ENCODE data around the gene SLC52A3. TPM values are rescaled to one million over a fixed set of nuclear protein-coding genes. Genes with fewer than 3 reads are reported as not detected.
A peak's percentile ranks its signal among the peaks of the same experiment; 100 is the strongest.

Gene SLC52A3
- total and polyA plus RNA-seq, 9 of the 15 experiments (the other 6 are each of a cell fraction or from before 2014, with no cell fraction given): 0.06 to 0.60 (median 0.11) TPM

DNA sequence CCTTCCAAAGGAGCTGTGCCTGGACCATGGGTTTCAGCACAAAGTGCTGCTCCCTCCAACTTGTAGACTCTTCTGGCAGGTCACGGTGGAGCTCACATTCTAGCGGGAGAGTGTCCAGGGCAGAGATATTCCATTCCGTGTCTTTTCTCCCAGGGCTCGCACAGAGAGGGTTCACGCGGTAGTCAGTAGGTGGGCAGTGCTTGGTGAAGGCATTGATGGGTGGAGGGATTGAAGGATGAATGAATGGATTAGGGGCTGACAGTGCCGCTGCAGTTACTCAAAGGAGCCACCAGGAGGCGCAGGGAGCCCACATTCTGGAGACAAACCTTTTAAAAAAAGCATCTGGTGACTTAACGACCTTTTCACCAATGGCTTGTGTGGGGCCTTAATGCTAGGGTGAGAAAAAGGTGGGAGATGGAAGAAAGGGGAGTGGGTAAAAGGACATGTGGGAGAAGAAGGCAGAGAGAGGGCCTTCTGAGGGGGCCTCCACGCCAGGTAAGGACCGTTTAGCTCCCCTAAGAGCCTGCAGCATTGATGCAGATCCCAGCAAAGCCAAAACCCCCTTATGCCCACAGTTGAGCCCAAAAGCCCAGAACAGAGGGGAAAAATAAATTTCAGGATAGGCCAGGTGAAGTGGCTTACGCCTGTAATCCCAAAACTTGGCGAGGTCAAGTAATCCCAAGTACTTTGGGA lies 47.8 kb upstream of the SLC52A3 start (continued):
- TF ChIP-seq SMAD4 (CRISPR knock-in tag; conservative IDR thresholded peaks at IDR 0.05) (no peak), ZNF436 (CRISPR knock-in tag; IDR thresholded peaks at IDR 0.05) (no peak), FOXM1 (IDR thresholded peaks at IDR 0.05; ENCODE audit: low read depth) (0 out of 2 replicates have a peak, but pooled peaks have one; percentile 48), FOXM1 (CRISPR knock-in tag; IDR thresholded peaks at IDR 0.05; ENCODE audit: low read depth) (no peak)
- TF ChIP-seq, protein P1, sequence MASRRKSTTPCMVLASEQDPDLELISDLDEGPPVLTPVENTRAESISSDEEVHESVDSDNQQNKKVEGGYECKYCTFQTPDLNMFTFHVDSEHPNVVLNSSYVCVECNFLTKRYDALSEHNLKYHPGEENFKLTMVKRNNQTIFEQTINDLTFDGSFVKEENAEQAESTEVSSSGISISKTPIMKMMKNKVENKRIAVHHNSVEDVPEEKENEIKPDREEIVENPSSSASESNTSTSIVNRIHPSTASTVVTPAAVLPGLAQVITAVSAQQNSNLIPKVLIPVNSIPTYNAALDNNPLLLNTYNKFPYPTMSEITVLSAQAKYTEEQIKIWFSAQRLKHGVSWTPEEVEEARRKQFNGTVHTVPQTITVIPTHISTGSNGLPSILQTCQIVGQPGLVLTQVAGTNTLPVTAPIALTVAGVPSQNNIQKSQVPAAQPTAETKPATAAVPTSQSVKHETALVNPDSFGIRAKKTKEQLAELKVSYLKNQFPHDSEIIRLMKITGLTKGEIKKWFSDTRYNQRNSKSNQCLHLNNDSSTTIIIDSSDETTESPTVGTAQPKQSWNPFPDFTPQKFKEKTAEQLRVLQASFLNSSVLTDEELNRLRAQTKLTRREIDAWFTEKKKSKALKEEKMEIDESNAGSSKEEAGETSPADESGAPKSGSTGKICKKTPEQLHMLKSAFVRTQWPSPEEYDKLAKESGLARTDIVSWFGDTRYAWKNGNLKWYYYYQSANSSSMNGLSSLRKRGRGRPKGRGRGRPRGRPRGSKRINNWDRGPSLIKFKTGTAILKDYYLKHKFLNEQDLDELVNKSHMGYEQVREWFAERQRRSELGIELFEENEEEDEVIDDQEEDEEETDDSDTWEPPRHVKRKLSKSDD (conservative IDR thresholded peaks at IDR 0.05; ENCODE audit: low read length): no peak
- TF ChIP-seq, protein P2, sequence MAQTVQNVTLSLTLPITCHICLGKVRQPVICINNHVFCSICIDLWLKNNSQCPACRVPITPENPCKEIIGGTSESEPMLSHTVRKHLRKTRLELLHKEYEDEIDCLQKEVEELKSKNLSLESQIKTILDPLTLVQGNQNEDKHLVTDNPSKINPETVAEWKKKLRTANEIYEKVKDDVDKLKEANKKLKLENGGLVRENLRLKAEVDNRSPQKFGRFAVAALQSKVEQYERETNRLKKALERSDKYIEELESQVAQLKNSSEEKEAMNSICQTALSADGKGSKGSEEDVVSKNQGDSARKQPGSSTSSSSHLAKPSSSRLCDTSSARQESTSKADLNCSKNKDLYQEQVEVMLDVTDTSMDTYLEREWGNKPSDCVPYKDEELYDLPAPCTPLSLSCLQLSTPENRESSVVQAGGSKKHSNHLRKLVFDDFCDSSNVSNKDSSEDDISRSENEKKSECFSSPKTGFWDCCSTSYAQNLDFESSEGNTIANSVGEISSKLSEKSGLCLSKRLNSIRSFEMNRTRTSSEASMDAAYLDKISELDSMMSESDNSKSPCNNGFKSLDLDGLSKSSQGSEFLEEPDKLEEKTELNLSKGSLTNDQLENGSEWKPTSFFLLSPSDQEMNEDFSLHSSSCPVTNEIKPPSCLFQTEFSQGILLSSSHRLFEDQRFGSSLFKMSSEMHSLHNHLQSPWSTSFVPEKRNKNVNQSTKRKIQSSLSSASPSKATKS (CRISPR knock-in tag; IDR thresholded peaks at IDR 0.05): no peak

All from K562 (cell line).